ENCODE data around the gene MORC2. TPM values are rescaled to one million over a fixed set of nuclear protein-coding genes. Genes with fewer than 3 reads are reported as not detected.

The MORC2 gene
- total RNA-seq, 1 experiment from 2014 or later, result 25.4 TPM

DNA sequence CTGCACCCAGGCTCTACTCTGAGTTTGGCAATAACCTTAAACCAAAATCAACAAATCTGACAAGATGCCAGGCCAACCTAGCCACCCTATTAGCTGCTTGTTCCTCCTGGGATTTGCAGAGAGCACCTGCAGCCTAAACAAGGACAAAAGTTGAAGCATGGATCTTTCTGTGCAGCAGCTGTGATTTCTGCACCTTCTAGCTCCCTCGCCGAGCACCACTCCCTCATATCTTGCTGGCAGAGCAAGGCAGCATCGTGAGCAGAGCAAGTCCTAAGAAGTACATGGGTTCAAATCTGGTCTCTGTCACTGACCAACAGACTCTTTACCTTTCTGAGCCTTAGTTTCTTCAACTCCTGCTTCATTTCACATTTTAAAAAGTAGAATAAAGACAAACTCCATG, 38.3 kb downstream of the MORC2 start:
- TF ChIP-seq ZNF274 (IDR thresholded peaks at IDR 0.05; ENCODE audit: low read depth, low read length) (no peak), SIN3A (IDR thresholded peaks at IDR 0.05; ENCODE audit: low read depth) (no peak)
- CTCF ChIA-PET, result no interaction called here
- Histone ChIP-seq H3K4me1 (ENCODE audit: control insufficient read depth in 1 of 2, insufficient read depth in 2 of 2, low read length in 2 of 2) (no peaks in the 10 kb centered on the region), H3K27ac (ENCODE audit: low read depth, low read length) (no peak overlapping the region), H3K27me3 (ENCODE audit: insufficient read depth, low read length) (no peaks in the 10 kb centered on the region), H3K79me2 (ENCODE audit: insufficient read depth, low read length) (no peaks in the 10 kb centered on the region), H2AFZ (ENCODE audit: low read depth, low read length, poor library complexity, severe bottlenecking) (no peak overlapping the region), H3K4me2 (ENCODE audit: low read length) (no peak overlapping the region), H3K9me3 (ENCODE audit: control insufficient read depth in 1 of 2, insufficient read depth in 1 of 2, low read depth in 1 of 2, low read length in 2 of 2) (no peaks in the 10 kb centered on the region), H3K9me2 (ENCODE audit: insufficient read depth) (no peaks in the 10 kb centered on the region), H3K9ac (ENCODE audit: low read length) (no peak overlapping the region), H3K4me3 (replicated peaks in 1 of 2; ENCODE audit: low read depth in 1 of 2, low read length in 2 of 2) (no peak overlapping the region), H4K20me1 (ENCODE audit: insufficient read depth) (no peaks in the 10 kb centered on the region), H3K36me3 (ENCODE audit: control insufficient read depth in 1 of 2, insufficient read depth in 2 of 2, low read length in 2 of 2) (peaks cover 23 to 31% of the 10 kb centered on the region in 2 experiments; a peak in 3 of 4 replicates)
- ATAC-seq (no peak), DNase-seq (ENCODE audit: low read depth, low spot score) (no peak)
- intact Hi-C loops (cut with micrococcal nuclease), result no loop called here
- POLR2A ChIA-PET, result no interaction called here
- RAD21 ChIA-PET (ENCODE audit: low non-redundant PET in 1 of 2, low total read pairs in 2 of 2, uncharacterized antibody in 2 of 2, unreplicated experiment in 2 of 2), result no interaction called here
- BruUV-seq (replicated peaks), result no TSS peak

- DNase-seq (ENCODE audit: low read depth, low spot score) (no peak), ATAC-seq (no peak)
- H3K79me2 ChIP-seq (ENCODE audit: insufficient read depth, low read length), result no peaks in the 10 kb centered on the region
- H3K9ac ChIP-seq (ENCODE audit: low read length), result no peak overlapping the region
- RAD21 ChIA-PET (ENCODE audit: low non-redundant PET in 1 of 2, low total read pairs in 2 of 2, uncharacterized antibody in 2 of 2, unreplicated experiment in 2 of 2), result no interaction called here
- H3K36me3 ChIP-seq (ENCODE audit: control insufficient read depth in 1 of 2, insufficient read depth in 2 of 2, low read length in 2 of 2), result peaks cover 18 to 21% of the 10 kb centered on the region in 2 experiments; a peak in 3 of 4 replicates
- TF ChIP-seq FOSL1 (IDR thresholded peaks at IDR 0.05; ENCODE audit: low read depth) (no peak), POLR2A (IDR thresholded peaks at IDR 0.05; ENCODE audit: borderline replicate concordance, extremely low read depth, insufficient read depth, insufficient read length) (no peak), EGR1 (IDR thresholded peaks at IDR 0.05; ENCODE audit: low read depth) (no peak), ATF3 (IDR thresholded peaks at IDR 0.05) (no peak)
- H3K9me3 ChIP-seq (ENCODE audit: control insufficient read depth in 1 of 2, insufficient read depth in 1 of 2, low read depth in 1 of 2, low read length in 2 of 2), result no peaks in the 10 kb centered on the region
- no peak overlapping the region for H3K4me2 ChIP-seq (ENCODE audit: low read length)
- POLR2A ChIA-PET, result no interaction called here
- no peaks in the 10 kb centered on the region for H3K9me2 ChIP-seq (ENCODE audit: insufficient read depth)
- H3K27me3 ChIP-seq (ENCODE audit: insufficient read depth, low read length), result no peaks in the 10 kb centered on the region
- no TSS peak for BruUV-seq (replicated peaks)
- no peak overlapping the region for H3K27ac ChIP-seq (ENCODE audit: low read depth, low read length)
- no peak overlapping the region for H3K4me3 ChIP-seq (replicated peaks in 1 of 2; ENCODE audit: low read depth in 1 of 2, low read length in 2 of 2)
- CTCF ChIA-PET, result no interaction called here
- intact Hi-C loops (cut with micrococcal nuclease), result loop anchor here (10.0 kb wide), 1 partner anchor 294 kb away; the partner anchor contains the start of gene SLC35E4
- H3K4me1 ChIP-seq (ENCODE audit: control insufficient read depth in 1 of 2, insufficient read depth in 2 of 2, low read length in 2 of 2), result no peaks in the 10 kb centered on the region
- no peaks in the 10 kb centered on the region for H4K20me1 ChIP-seq (ENCODE audit: insufficient read depth)
- no peak overlapping the region for H2AFZ ChIP-seq (ENCODE audit: low read depth, low read length, poor library complexity, severe bottlenecking)
Observed at GRCh38 chr22:30928401-30928800, 40.2 kb downstream of the MORC2 start.
